Epithelial cell of esophagus (primary cell): ENCODE measurements around the gene BPIFB3.

ENCODE experiments used
- DNase-seq: peaks from one replicate; pipeline ENCODE4 v3.0.0; 2010; ENCODE audit warnings: low read depth
- H3K4me3 ChIP-seq: 2 replicates; pipeline ENCODE4 v1.5.1; 2011; ENCODE audit warnings: mild to moderate bottlenecking, low read length, control low read depth
- CTCF ChIP-seq: IDR thresholded peaks from 2 replicates; pipeline ENCODE4 v1.5.1; 2011; ENCODE audit warnings: low read depth, mild to moderate bottlenecking, low read length, control low read depth, inconsistent platforms; ENCODE audit not compliant: insufficient read depth; ENCODE audit errors: missing control alignments

The BPIFB3 gene

DNA sequence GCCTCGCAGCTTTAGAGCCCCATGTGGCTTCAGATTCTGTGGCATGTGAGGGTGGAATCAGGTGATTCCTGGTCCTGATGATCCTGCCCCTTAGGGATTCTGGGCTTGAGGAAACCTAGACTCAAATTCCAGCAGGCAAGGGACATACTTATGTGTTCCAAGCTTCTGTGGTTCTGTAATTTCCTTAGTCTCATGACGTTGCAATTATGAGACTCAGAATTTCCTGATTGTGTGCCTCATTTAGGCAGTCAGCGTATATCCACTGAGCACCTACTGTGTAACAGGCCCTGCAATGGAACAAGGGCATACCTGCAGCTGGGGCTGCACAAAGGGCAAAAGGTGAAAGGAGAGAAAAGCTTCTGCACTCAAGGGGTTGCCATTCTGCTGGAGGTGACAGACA lies 14.1 kb downstream of the BPIFB3 start:
- no peak for TF ChIP-seq CTCF
- DNase-seq = no peak

DNA sequence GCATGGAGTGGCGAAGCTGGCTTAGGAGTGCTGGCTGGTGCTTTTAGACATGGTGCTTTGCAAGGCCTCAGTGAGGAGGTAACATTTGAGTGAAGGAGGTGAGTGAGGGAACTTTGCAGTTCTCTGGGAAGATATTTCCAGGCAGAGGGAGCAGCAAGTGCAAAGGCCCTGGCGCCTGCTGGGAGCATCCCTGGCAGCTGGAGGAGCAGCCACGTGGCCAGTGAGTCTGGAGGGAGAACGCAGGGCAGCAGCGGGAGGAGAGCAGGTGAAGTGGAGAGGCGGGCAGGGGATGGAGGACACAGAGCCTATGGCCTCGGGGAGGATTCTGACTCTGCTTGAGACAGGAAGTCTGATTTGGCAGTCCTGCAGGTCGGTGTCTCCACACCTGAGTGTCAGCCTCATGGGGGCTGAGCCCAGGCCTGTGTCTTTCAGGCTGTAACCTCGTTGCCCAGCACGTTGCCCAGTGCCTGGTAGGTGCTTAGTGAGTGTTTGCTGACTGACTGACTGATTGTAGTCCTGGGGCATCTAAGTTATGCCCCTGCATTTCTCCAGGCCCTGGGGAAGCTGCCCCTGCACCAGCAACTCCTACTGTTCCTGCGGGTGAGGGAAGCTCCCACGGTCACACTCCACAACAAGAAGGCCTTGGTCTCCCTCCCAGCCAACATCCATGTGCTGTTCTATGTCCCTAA lies 14.7 kb downstream of the BPIFB3 start:
- H3K4me3 ChIP-seq = no peak overlapping the region
- no peak for TF ChIP-seq CTCF
- no peak for DNase-seq

More for the DNA sequence above, 14.1 kb downstream of the BPIFB3 start:
- H3K4me3 ChIP-seq = no peak overlapping the region

DNA sequence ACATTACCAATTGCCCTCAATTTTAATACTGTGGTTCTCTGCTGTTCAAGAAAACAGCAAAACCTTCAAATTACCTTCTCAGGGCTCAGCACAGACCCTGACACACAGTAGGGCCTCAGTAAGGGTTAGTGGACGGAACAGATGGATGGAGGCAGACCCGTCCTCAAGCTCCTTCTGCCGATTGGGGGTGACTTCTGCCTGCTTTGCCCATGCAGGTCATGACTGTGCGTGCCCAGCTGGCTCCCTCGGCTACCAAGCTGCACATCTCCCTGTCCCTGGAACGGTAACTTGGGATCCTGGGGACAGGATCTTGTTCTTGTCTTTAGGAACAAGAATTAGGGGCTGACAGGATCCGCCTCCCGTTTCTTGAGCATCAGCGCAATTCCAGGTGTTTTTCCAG lies 16.0 kb downstream of the BPIFB3 start:
- DNase-seq = no peak
- no peak for TF ChIP-seq CTCF
- H3K4me3 ChIP-seq = no peak overlapping the region

- no peak for DNase-seq
- TF ChIP-seq CTCF = no peak
- no peak overlapping the region for H3K4me3 ChIP-seq
These were observed 16.7 kb downstream of the BPIFB3 start for GRCh38 chr20:33070111-33071053.

DNA sequence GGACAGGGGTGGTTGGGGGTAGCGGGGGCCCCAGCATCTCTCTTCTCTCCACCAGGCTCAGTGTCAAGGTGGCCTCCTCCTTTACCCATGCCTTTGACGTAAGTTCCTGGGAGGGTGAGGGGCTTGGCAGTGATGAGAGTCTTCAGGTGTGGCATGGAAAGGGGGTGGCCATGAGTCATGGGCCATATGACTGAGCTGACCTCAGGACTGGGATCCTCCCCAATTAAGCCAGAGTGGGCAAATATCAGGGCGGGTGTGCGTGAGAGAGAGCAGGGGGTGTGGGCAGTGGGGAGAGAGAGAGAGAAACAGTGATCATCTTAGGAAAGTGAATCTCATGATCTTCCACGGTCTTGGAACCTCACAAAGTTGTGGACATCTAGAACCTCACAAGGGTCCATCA lies 17.5 kb downstream of the BPIFB3 start:
- no peak overlapping the region for H3K4me3 ChIP-seq
- no peak for DNase-seq
- no peak for TF ChIP-seq CTCF

DNA sequence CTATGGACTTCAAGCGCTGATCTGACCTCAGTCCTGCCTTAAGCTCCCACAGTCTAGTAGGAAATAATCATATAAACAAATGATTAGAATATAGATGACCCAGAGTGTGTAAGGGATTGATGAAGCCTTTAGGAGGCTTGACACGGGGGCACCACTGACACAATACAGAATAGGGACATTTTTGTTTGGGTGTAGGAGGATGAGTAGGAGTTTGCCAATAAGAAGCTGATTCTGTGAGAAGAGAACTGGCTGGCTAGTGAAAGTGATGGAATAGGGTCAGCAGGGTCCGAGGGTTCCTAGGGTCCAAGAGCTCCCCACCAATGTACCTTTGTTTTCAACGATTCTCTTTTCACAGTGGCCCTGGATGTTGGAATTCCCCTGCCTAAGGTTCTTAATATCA lies 18.7 kb downstream of the BPIFB3 start:
- no peak for TF ChIP-seq CTCF
- DNase-seq = no peak
- H3K4me3 ChIP-seq = no peak overlapping the region
